ENCODE measurements around the gene TRIM40. TPM values are rescaled to one million over a fixed set of nuclear protein-coding genes. Genes with fewer than 3 reads are reported as not detected.

TRIM40 gene
- total RNA-seq, 2 experiments from 2014 or later, result not detected

GRCh38 chr6:30168741-30169140 lies 32.8 kb downstream of the TRIM40 start:
- H3K36me3 Mint-ChIP-seq (ENCODE audit: low read depth), result no peaks in the 10 kb centered on the region
- intact Hi-C loops (cut with DNase I, micrococcal nuclease), result loop anchor here in 1 of 2 experiments (2.0 kb wide), 1 partner anchor 38 kb away; no protein-coding TSS in a partner anchor
- CTCF ChIA-PET, result interaction anchor here (0.7 to 5.6 kb wide), 5 partner anchors 36 to 67 kb away, joined by 3 to 40 read pairs (median 5); no protein-coding TSS in a partner anchor
- H3K4me1 Mint-ChIP-seq, result peaks cover 12% of the 10 kb centered on the region
- ATAC-seq, result no peak
- peaks cover 38% of the 10 kb centered on the region for H3K27me3 Mint-ChIP-seq
- POLR2A ChIA-PET, result no interaction called here
- H3K4me3 Mint-ChIP-seq, result no peak overlapping the region
- DNase-seq, result no peak
- H3K9me3 Mint-ChIP-seq (ENCODE audit: low read depth), result no peaks in the 10 kb centered on the region
- no peak overlapping the region for H3K27ac Mint-ChIP-seq

GRCh38 chr6:30169658-30170614 lies 34.0 kb downstream of the TRIM40 start:
- intact Hi-C loops (cut with DNase I, micrococcal nuclease), result loop anchor here (1.0 to 5.0 kb wide), 4 partner anchors 39 to 323 kb away; no protein-coding TSS in a partner anchor
- H3K4me3 Mint-ChIP-seq, result no peak overlapping the region
- ATAC-seq (peak; percentile 83), DNase-seq (peak; percentile 16)
- H3K36me3 Mint-ChIP-seq (ENCODE audit: low read depth), result no peaks in the 10 kb centered on the region
- peaks cover 12% of the 10 kb centered on the region for H3K4me1 Mint-ChIP-seq
- no peak overlapping the region for H3K27ac Mint-ChIP-seq
- CTCF ChIA-PET, result interaction anchor here (0.7 to 2.2 kb wide), 3 partner anchors 13 to 133 kb away, joined by 3 to 23 read pairs (median 4); no protein-coding TSS in a partner anchor
- POLR2A ChIA-PET, result no interaction called here
- H3K9me3 Mint-ChIP-seq (ENCODE audit: low read depth), result no peaks in the 10 kb centered on the region
- peaks cover 38% of the 10 kb centered on the region for H3K27me3 Mint-ChIP-seq

GRCh38 chr6:30171677-30172471 lies 35.9 kb downstream of the TRIM40 start:
- peak; percentile 12 for ATAC-seq
- Mint-ChIP-seq H3K4me1 (peaks cover 9% of the 10 kb centered on the region), H3K27me3 (peaks cover 45% of the 10 kb centered on the region), H3K36me3 (ENCODE audit: low read depth) (no peaks in the 10 kb centered on the region), H3K9me3 (ENCODE audit: low read depth) (no peaks in the 10 kb centered on the region), H3K4me3 (no peak overlapping the region), H3K27ac (no peak overlapping the region)
- ChIA-PET CTCF (interaction anchor here (1.1 to 2.2 kb wide), 3 partner anchors 11 to 69 kb away, joined by 3 to 23 read pairs (median 4); no protein-coding TSS in a partner anchor), POLR2A (no interaction called here)
- peak; percentile 19 for DNase-seq
- intact Hi-C loops (cut with DNase I, micrococcal nuclease), result loop anchor here (2.0 to 5.0 kb wide), 3 partner anchors 41 to 325 kb away; no protein-coding TSS in a partner anchor

- POLR2A ChIA-PET, result no interaction called here
- Mint-ChIP-seq H3K27me3 (peaks cover 52% of the 10 kb centered on the region), H3K9me3 (ENCODE audit: low read depth) (no peaks in the 10 kb centered on the region), H3K27ac (no peak overlapping the region), H3K36me3 (ENCODE audit: low read depth) (no peaks in the 10 kb centered on the region), H3K4me1 (peaks cover 4% of the 10 kb centered on the region), H3K4me3 (no peak overlapping the region)
- ATAC-seq (no peak), DNase-seq (no peak)
- CTCF ChIA-PET, result interaction anchor here (1.0 kb wide), 1 partner anchor 41 kb away, joined by 3 read pairs; no protein-coding TSS in a partner anchor
- intact Hi-C loops (cut with DNase I, micrococcal nuclease), result loop anchor here in 1 of 2 experiments (5.0 kb wide), 1 partner anchor 325 kb away; no protein-coding TSS in a partner anchor
Measured at GRCh38 chr6:30172681-30173080, 36.7 kb downstream of the TRIM40 start.

- H3K4me3 Mint-ChIP-seq, result no peak overlapping the region
- peaks cover 2% of the 10 kb centered on the region for H3K4me1 Mint-ChIP-seq
- intact Hi-C loops (cut with DNase I, micrococcal nuclease), result no loop called here
- no peak for ATAC-seq
- H3K9me3 Mint-ChIP-seq (ENCODE audit: low read depth), result peaks cover 7% of the 10 kb centered on the region
- DNase-seq, result no peak
- ChIA-PET POLR2A (no interaction called here), CTCF (interaction anchor here (0.9 kb wide), 1 partner anchor 277 kb away, joined by 3 read pairs; no protein-coding TSS in a partner anchor)
- H3K27ac Mint-ChIP-seq, result no peak overlapping the region
- H3K36me3 Mint-ChIP-seq (ENCODE audit: low read depth), result peaks cover 2% of the 10 kb centered on the region
- peaks cover 50% of the 10 kb centered on the region for H3K27me3 Mint-ChIP-seq
Measured at GRCh38 chr6:30175765-30176164, 39.8 kb downstream of the TRIM40 start.

- H3K27me3 Mint-ChIP-seq, result peaks cover 34% of the 10 kb centered on the region
- H3K4me3 Mint-ChIP-seq, result no peak overlapping the region
- ChIA-PET POLR2A (no interaction called here), CTCF (interaction anchor here (0.6 to 0.7 kb wide), 2 partner anchors 52 to 100 kb away, joined by 3 to 4 read pairs; no protein-coding TSS in a partner anchor)
- no peak for ATAC-seq
- H3K9me3 Mint-ChIP-seq (ENCODE audit: low read depth), result peaks cover 8% of the 10 kb centered on the region
- intact Hi-C loops (cut with DNase I, micrococcal nuclease), result no loop called here
- H3K27ac Mint-ChIP-seq, result no peak overlapping the region
- DNase-seq, result no peak
- H3K4me1 Mint-ChIP-seq, result no peaks in the 10 kb centered on the region
- peaks cover 2% of the 10 kb centered on the region for H3K36me3 Mint-ChIP-seq (ENCODE audit: low read depth)
Measured at GRCh38 chr6:30178837-30179236, 42.9 kb downstream of the TRIM40 start.

GRCh38 chr6:30180145-30180544 lies 44.2 kb downstream of the TRIM40 start:
- intact Hi-C loops (cut with DNase I, micrococcal nuclease), result no loop called here
- POLR2A ChIA-PET, result no interaction called here
- H3K4me3 Mint-ChIP-seq, result no peak overlapping the region
- H3K4me1 Mint-ChIP-seq, result no peaks in the 10 kb centered on the region
- H3K27me3 Mint-ChIP-seq, result peaks cover 32% of the 10 kb centered on the region
- ATAC-seq (no peak), DNase-seq (no peak)
- CTCF ChIA-PET, result interaction anchor here (0.6 kb wide), 1 partner anchor 77 kb away, joined by 3 read pairs; no protein-coding TSS in a partner anchor
- peaks cover 8% of the 10 kb centered on the region for H3K9me3 Mint-ChIP-seq (ENCODE audit: low read depth)
- H3K27ac Mint-ChIP-seq, result no peak overlapping the region
- peaks cover 9% of the 10 kb centered on the region for H3K36me3 Mint-ChIP-seq (ENCODE audit: low read depth)

- POLR2A ChIA-PET, result interaction anchor here (0.6 kb wide), 1 partner anchor 1869 kb away, joined by 3 read pairs; no protein-coding TSS in a partner anchor
Measured at GRCh38 chr6:30184417-30185031, 48.6 kb downstream of the TRIM40 start.

GRCh38 chr6:30185846-30186484 lies 50.0 kb downstream of the TRIM40 start:
- intact Hi-C loops (cut with DNase I, micrococcal nuclease), result no loop called here
- Mint-ChIP-seq H3K27me3 (no peaks in the 10 kb centered on the region), H3K36me3 (ENCODE audit: low read depth) (peaks cover 44% of the 10 kb centered on the region), H3K4me1 (no peaks in the 10 kb centered on the region), H3K4me3 (no peak overlapping the region), H3K9me3 (ENCODE audit: low read depth) (no peaks in the 10 kb centered on the region), H3K27ac (no peak overlapping the region)
- ChIA-PET POLR2A (no interaction called here), CTCF (interaction anchor here (0.6 kb wide), 1 partner anchor 33 kb away, joined by 3 read pairs; no protein-coding TSS in a partner anchor)
- no peak for DNase-seq
- ATAC-seq, result no peak

More at GRCh38 chr6:30184417-30185031, 48.6 kb downstream of the TRIM40 start:
- peaks cover 4% of the 10 kb centered on the region for H3K27me3 Mint-ChIP-seq
- H3K9me3 Mint-ChIP-seq (ENCODE audit: low read depth), result peaks cover 6% of the 10 kb centered on the region
- H3K4me3 Mint-ChIP-seq, result no peak overlapping the region
- CTCF ChIA-PET, result interaction anchor here (1.0 kb wide), 1 partner anchor 52 kb away, joined by 5 read pairs; no protein-coding TSS in a partner anchor
- ATAC-seq, result no peak
- no peaks in the 10 kb centered on the region for H3K4me1 Mint-ChIP-seq
- intact Hi-C loops (cut with DNase I, micrococcal nuclease), result no loop called here
- peaks cover 41% of the 10 kb centered on the region for H3K36me3 Mint-ChIP-seq (ENCODE audit: low read depth)
- H3K27ac Mint-ChIP-seq, result no peak overlapping the region
- no peak for DNase-seq

GRCh38 chr6:30188541-30188940 lies 52.6 kb downstream of the TRIM40 start:
- POLR2A ChIA-PET, result interaction anchor here (0.5 to 0.9 kb wide), 2 partner anchors 23 to 31 kb away, joined by 4 read pairs; no protein-coding TSS in a partner anchor
- intact Hi-C loops (cut with DNase I, micrococcal nuclease), result no loop called here
- H3K4me3 Mint-ChIP-seq, result no peak overlapping the region
- DNase-seq (no peak), ATAC-seq (no peak)
- H3K9me3 Mint-ChIP-seq (ENCODE audit: low read depth), result no peaks in the 10 kb centered on the region
- H3K27me3 Mint-ChIP-seq, result no peaks in the 10 kb centered on the region
- CTCF ChIA-PET, result interaction anchor here (0.7 kb wide), 1 partner anchor 31 kb away, joined by 3 read pairs; no protein-coding TSS in a partner anchor
- no peak overlapping the region for H3K27ac Mint-ChIP-seq
- no peaks in the 10 kb centered on the region for H3K4me1 Mint-ChIP-seq
- peaks cover 46% of the 10 kb centered on the region for H3K36me3 Mint-ChIP-seq (ENCODE audit: low read depth)

Data from activated CD4-positive, alpha-beta T cell treated with anti-CD3 and anti-CD28 coated beads for 36 hours (primary cell).